22Rv1 (cell line): ENCODE measurements around the gene SETD7.

Experiments
- ZFX ChIP-seq: fragments of 450-650 bp; IDR thresholded peaks from 2 replicates; pipeline ENCODE4 v1.6.1; 2017; ENCODE audit warnings: antibody characterized with exemption, borderline replicate concordance
- TF ChIP-seq, protein P1 (sequence below): fragments of 450-650 bp; IDR thresholded peaks from 2 replicates; pipeline ENCODE4 v1.5.1; 2017; ENCODE audit warnings: mild to moderate bottlenecking

- TF ChIP-seq, protein P1, sequence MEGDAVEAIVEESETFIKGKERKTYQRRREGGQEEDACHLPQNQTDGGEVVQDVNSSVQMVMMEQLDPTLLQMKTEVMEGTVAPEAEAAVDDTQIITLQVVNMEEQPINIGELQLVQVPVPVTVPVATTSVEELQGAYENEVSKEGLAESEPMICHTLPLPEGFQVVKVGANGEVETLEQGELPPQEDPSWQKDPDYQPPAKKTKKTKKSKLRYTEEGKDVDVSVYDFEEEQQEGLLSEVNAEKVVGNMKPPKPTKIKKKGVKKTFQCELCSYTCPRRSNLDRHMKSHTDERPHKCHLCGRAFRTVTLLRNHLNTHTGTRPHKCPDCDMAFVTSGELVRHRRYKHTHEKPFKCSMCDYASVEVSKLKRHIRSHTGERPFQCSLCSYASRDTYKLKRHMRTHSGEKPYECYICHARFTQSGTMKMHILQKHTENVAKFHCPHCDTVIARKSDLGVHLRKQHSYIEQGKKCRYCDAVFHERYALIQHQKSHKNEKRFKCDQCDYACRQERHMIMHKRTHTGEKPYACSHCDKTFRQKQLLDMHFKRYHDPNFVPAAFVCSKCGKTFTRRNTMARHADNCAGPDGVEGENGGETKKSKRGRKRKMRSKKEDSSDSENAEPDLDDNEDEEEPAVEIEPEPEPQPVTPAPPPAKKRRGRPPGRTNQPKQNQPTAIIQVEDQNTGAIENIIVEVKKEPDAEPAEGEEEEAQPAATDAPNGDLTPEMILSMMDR, result no peak
- TF ChIP-seq ZFX, result no peak
These were observed 95.5 kb downstream of the SETD7 start for GRCh38 chr4:139460565-139460964.
